GM23248 (cell line): ENCODE data around the gene GLIS2. TPM values are rescaled to one million over a fixed set of nuclear protein-coding genes. Genes with fewer than 3 reads are reported as not detected.

Source experiments
- DNase-seq: peaks from one replicate; pipeline ENCODE4 v3.0.0-alpha.2; 2015
- H2AFZ ChIP-seq: fragments of 200-600 bp; sonication (generic); 2 replicates; pipeline ENCODE4 v1.6.1; 2016; ENCODE audit warnings: antibody characterized with exemption
- H3F3A ChIP-seq: fragments of 200-600 bp; sonication (generic); 2 replicates; pipeline ENCODE4 v1.6.1; 2016; ENCODE audit warnings: mild to moderate bottlenecking, antibody characterized with exemption, mixed run types; ENCODE audit not compliant: insufficient read depth
- H3K27ac ChIP-seq: fragments of 200-600 bp; sonication (generic); 2 replicates; pipeline ENCODE4 v1.5.1; 2016; ENCODE audit warnings: mild to moderate bottlenecking
- H3K27me3 ChIP-seq: fragments of 200-600 bp; sonication (generic); replicated peaks from 2 replicates; pipeline ENCODE4 v1.6.1; 2016; ENCODE audit warnings: mild to moderate bottlenecking; ENCODE audit not compliant: insufficient read depth
- H3K36me3 ChIP-seq: fragments of 200-600 bp; sonication (generic); 2 replicates; pipeline ENCODE4 v1.6.1; 2016; ENCODE audit warnings: low read depth, mild to moderate bottlenecking
- H3K4me1 ChIP-seq: fragments of 200-600 bp; sonication (generic); 2 replicates; pipeline ENCODE4 v1.6.1; 2016; ENCODE audit warnings: mild to moderate bottlenecking; ENCODE audit not compliant: insufficient read depth
- H3K4me2 ChIP-seq: fragments of 200-600 bp; sonication (generic); one replicate; pipeline ENCODE4 v1.6.1; 2016; ENCODE audit warnings: mild to moderate bottlenecking; ENCODE audit not compliant: unreplicated experiment
- H3K4me3 ChIP-seq: fragments of 200-600 bp; sonication (generic); 2 replicates; pipeline ENCODE4 v1.5.1; 2016; ENCODE audit warnings: mild to moderate bottlenecking
- H3K79me2 ChIP-seq: fragments of 200-600 bp; sonication (generic); 2 replicates; pipeline ENCODE4 v1.6.1; 2016; ENCODE audit warnings: mild to moderate bottlenecking; ENCODE audit not compliant: insufficient read depth
- H3K9ac ChIP-seq: fragments of 200-600 bp; sonication (generic); 2 replicates; pipeline ENCODE4 v1.6.1; 2016; ENCODE audit warnings: mild to moderate bottlenecking
- H3K9me2 ChIP-seq: fragments of 200-600 bp; sonication (generic); 2 replicates; pipeline ENCODE4 v1.6.1; 2016; ENCODE audit warnings: mixed run types, mild to moderate bottlenecking, moderate library complexity; ENCODE audit not compliant: insufficient read depth
- H3K9me3 ChIP-seq: fragments of 200-600 bp; sonication (generic); one replicate; pipeline ENCODE4 v1.6.1; 2017; ENCODE audit warnings: low read depth
- H4K20me1 ChIP-seq: fragments of 200-600 bp; sonication (generic); 2 replicates; pipeline ENCODE4 v1.6.0; 2016; ENCODE audit not compliant: insufficient read depth
- EZH2 ChIP-seq: fragments of 200-600 bp; sonication (generic); IDR thresholded peaks from 2 replicates; pipeline ENCODE4 v1.6.1; 2018; ENCODE audit warnings: antibody characterized with exemption, mild to moderate bottlenecking; ENCODE audit not compliant: insufficient read depth, poor library complexity, severe bottlenecking
- EZH2phosphoT487 ChIP-seq: fragments of 200-600 bp; sonication (generic); IDR thresholded peaks from 2 replicates; pipeline ENCODE4 v1.6.1; 2018; ENCODE audit warnings: antibody characterized with exemption, moderate library complexity, mild to moderate bottlenecking, low read depth; ENCODE audit not compliant: insufficient read depth
- WGBS, 2 experiments: methylation state at CpG; one replicate each; pipeline ENCODE4 v1.1.6; 2015 to 2017; ENCODE audit warnings: low lambda C conversion rate in 2 of 2, low coverage in 1 of 2; ENCODE audit errors: missing lambda C conversion rate in 2 of 2; 5-methylcytosine and 5-hydroxymethylcytosine counted together
- in situ Hi-C: fragments of 300-500 bp; cut with MboI; formaldehyde crosslinking; loops from 2 replicates; pipeline ENCODE4 v1.15.0; 2020
- polyA plus RNA-seq: library from polyadenylated mRNA; unstranded; fragments of >200 nt; fragmentation: Nextera tagmentation; extraction: Ambion mirVana; gene quantifications from 2 replicates; pipeline ENCODE4 v1.2.1, GENCODE V29; 2016
- total RNA-seq: library from RNA; depleted of rRNA; stranded (reverse); fragments of >200 nt; shearing (Covaris generic); gene quantifications from 2 replicates; pipeline ENCODE4 v1.2.3, GENCODE V29; 2014

The GLIS2 gene
- total and polyA plus RNA-seq, 2 experiments from 2014 or later: 2.9 to 6.8 TPM

DNA sequence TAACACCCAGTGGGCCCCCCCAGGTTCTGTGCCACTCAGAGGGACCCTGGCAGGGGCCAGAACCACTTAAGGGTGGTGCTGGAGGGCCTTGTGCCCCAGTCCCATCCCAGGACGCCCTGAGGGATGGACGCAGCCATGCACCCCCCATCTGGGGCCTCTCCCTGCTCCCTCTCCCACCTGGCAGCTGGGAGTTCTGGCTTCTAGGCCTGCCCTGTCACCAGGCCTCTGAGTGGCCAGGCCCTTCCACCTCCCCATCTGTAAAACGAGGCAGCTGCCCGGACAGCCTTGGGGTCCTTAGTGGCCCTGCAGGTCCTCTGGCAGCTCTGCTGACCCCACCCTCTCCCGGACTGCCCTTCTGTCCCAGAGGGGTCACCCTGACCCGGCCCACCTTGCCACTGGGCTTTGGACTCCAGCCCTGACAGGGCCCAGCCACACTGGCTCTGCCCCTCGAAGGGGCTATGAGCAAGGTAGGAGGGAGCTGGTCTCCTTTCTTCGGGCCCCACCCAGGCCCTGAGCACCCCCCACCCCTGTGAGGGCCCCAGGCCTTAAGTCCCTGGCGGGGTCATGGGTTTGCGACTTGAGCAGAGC, 22.9 kb downstream of the GLIS2 start:
- in situ Hi-C loops: no loop called here
- peaks cover 9% of the 10 kb centered on the region for H3F3A ChIP-seq
- no peak overlapping the region for H3K4me2 ChIP-seq
- no peak overlapping the region for H3K4me3 ChIP-seq
- no peaks in the 10 kb centered on the region for H3K4me1 ChIP-seq
- H3K36me3 ChIP-seq: peaks cover 6% of the 10 kb centered on the region; the same call in 1 of the 2 replicates
- H3K79me2 ChIP-seq: peaks cover 49% of the 10 kb centered on the region
- H3K9ac ChIP-seq: no peak overlapping the region
- H3K9me3 ChIP-seq: no peaks in the 10 kb centered on the region
- H3K9me2 ChIP-seq: no peaks in the 10 kb centered on the region
- TF ChIP-seq EZH2 (no peak), EZH2phosphoT487 (no peak)
- H3K27ac ChIP-seq: no peak overlapping the region
- H3K27me3 ChIP-seq: no peaks in the 10 kb centered on the region
- no peak overlapping the region for H2AFZ ChIP-seq
- WGBS, 2 experiments: 82 to 90% methylated on average over 9 to 10 of the region's 10 CpGs
- H4K20me1 ChIP-seq: no peaks in the 10 kb centered on the region; the same call in 1 of the 2 replicates
- DNase-seq: no peak

DNA sequence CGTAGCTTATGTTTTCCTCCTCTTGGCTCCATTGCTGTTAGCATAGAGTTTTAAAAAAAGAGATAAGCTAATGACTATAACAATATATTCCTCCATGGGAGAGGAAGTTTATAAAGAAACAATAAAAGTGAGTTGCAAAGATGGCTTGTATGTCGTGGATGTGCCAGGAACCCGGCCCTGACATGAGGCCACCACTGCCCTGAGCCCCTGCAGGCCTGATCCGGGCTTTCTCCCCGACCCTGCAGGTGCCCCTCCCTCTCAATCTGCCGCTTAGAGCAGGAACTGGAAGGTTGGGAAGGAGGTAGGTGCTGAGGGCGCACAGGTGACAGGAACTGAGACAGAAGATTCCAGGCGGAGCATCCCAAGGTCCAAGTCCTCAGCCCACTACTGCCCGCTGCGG, 23.6 kb downstream of the GLIS2 start:
- peaks cover 6% of the 10 kb centered on the region; the same call in 1 of the 2 replicates for H3K36me3 ChIP-seq
- WGBS, 2 experiments: 81 to 82% methylated on average over 10 of the region's 10 CpGs
- TF ChIP-seq EZH2phosphoT487 (no peak), EZH2 (no peak)

DNA sequence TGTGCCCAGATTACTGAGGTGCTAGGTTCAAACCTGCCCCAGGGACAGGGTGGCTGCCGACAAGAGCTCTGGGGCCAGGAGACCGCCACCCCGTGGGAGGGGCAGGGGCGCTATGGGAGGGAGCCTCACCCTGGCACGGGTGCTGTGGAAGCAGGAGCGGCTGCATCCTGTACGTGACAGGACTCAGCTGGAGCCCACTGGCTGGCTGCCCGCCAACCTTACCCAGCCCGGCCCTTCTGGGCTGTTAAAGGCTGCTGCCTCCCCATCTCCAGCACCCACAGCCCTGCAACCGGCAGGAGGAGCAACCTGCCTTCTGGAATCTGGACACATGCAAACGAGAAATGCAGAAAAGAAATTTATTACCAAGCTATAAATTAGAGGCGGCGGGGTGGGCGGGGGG, 24.0 kb downstream of the GLIS2 start:
- no peaks in the 10 kb centered on the region for H3K9me2 ChIP-seq
- no peaks in the 10 kb centered on the region for H3K9me3 ChIP-seq
- H3K4me1 ChIP-seq: no peaks in the 10 kb centered on the region
- peaks cover 6% of the 10 kb centered on the region; the same call in 1 of the 2 replicates for H3K36me3 ChIP-seq
- no peak overlapping the region for H2AFZ ChIP-seq
- peaks cover 53% of the 10 kb centered on the region for H3K79me2 ChIP-seq
- H3K9ac ChIP-seq: no peak overlapping the region
- H4K20me1 ChIP-seq: no peaks in the 10 kb centered on the region; the same call in 1 of the 2 replicates
- in situ Hi-C loops: no loop called here
- no peak for DNase-seq
- no peak overlapping the region for H3K4me3 ChIP-seq
- no peak for TF ChIP-seq EZH2
- no peak for TF ChIP-seq EZH2phosphoT487
- no peak overlapping the region for H3K27ac ChIP-seq
- H3K4me2 ChIP-seq: no peak overlapping the region
- H3K27me3 ChIP-seq: no peaks in the 10 kb centered on the region
- 62 to 69% methylated on average over 14 of the region's 14 CpGs for WGBS, 2 experiments
- H3F3A ChIP-seq: peaks cover 11% of the 10 kb centered on the region

More for the DNA sequence above, 23.6 kb downstream of the GLIS2 start:
- H3K27ac ChIP-seq: no peak overlapping the region
- peaks cover 11% of the 10 kb centered on the region for H3F3A ChIP-seq
- H3K9ac ChIP-seq: no peak overlapping the region
- in situ Hi-C loops: no loop called here
- H3K4me1 ChIP-seq: no peaks in the 10 kb centered on the region
- no peaks in the 10 kb centered on the region for H3K9me2 ChIP-seq
- DNase-seq: no peak
- H4K20me1 ChIP-seq: no peaks in the 10 kb centered on the region; the same call in 1 of the 2 replicates
- H3K27me3 ChIP-seq: no peaks in the 10 kb centered on the region
- H3K4me3 ChIP-seq: no peak overlapping the region
- no peaks in the 10 kb centered on the region for H3K9me3 ChIP-seq
- peaks cover 51% of the 10 kb centered on the region for H3K79me2 ChIP-seq
- no peak overlapping the region for H3K4me2 ChIP-seq
- H2AFZ ChIP-seq: no peak overlapping the region

GRCh38 chr16:4340443-4340842, 24.6 kb downstream of the GLIS2 start:
- H3K79me2 ChIP-seq: peaks cover 58% of the 10 kb centered on the region
- TF ChIP-seq EZH2: no peak
- H3K9ac ChIP-seq: no peak overlapping the region
- H3K4me2 ChIP-seq: no peak overlapping the region
- WGBS, 2 experiments: 89 to 90% methylated on average over 5 to 6 of the region's 6 CpGs
- in situ Hi-C loops: no loop called here
- H3K9me2 ChIP-seq: no peaks in the 10 kb centered on the region
- no peak overlapping the region for H2AFZ ChIP-seq
- H3K27me3 ChIP-seq: no peaks in the 10 kb centered on the region
- peaks cover 11% of the 10 kb centered on the region for H3F3A ChIP-seq
- H3K36me3 ChIP-seq: peaks cover 6% of the 10 kb centered on the region; the same call in 1 of the 2 replicates
- DNase-seq: no peak
- H3K27ac ChIP-seq: no peak overlapping the region
- no peaks in the 10 kb centered on the region for H3K4me1 ChIP-seq
- no peaks in the 10 kb centered on the region for H3K9me3 ChIP-seq
- no peaks in the 10 kb centered on the region; the same call in 1 of the 2 replicates for H4K20me1 ChIP-seq
- no peak overlapping the region for H3K4me3 ChIP-seq
